ENCODE measurements around the gene C12orf76. TPM values are rescaled to one million over a fixed set of nuclear protein-coding genes. Genes with fewer than 3 reads are reported as not detected.
A peak's percentile ranks its signal among the peaks of the same experiment; 100 is the strongest.

Gene C12orf76
- total and polyA plus RNA-seq, 2 of the 13 experiments (the other 11 are each of a cell fraction or from before 2014, with no cell fraction given) = 15.8 to 38.4 TPM

DNA sequence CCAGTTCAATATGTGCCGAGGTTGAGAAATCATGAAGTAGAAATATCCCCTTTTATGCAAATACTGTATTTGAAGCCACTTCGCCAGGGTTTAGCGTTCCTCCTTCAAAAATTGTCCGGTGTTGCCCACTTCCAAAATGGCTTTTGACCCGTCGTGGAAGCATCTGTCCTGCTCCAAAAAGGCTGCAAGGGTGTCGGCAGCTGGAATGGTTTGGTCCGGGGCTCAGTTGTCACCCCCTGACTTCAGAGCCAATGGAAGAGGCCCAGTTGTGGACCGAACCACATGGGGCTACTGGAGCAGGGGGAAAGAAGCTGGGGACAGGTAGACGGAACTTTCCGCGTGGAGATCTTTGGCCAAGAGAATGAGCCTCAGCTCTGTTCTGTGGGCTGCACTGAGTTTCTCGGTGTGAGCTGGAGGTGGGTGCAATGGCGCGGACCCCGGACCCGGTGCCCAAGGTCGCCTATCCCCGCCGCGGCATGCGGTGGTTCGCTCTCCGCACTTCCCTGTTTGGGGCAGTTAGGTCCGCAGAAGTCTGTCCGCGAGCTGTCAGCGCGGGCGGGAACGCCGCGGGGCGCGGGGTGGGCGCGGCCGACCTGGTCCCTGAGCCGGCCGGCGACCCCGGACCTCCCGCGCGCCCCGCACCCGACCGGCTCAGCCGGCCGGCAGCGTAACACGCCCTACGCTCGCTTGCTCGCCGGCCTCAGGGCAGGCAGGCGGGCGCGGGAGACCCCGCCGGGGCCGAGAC lies 49.2 kb downstream of the C12orf76 start, which contains the start of gene ANKRD13A (continued):
- TF ChIP-seq NR3C1 (CRISPR knock-in tag; IDR thresholded peaks at IDR 0.05) (no peak), ZEB1 (IDR thresholded peaks at IDR 0.05; ENCODE audit: insufficient replicate concordance, low read depth) (peak; percentile 68), TAF15 (IDR thresholded peaks at IDR 0.05; ENCODE audit: low read depth, low read length, poor library complexity, severe bottlenecking) (no peak), SMARCC2 (IDR thresholded peaks at IDR 0.05) (no peak), ZKSCAN1 (IDR thresholded peaks at IDR 0.05; ENCODE audit: low read length) (no peak), NKX3-1 (CRISPR knock-in tag; IDR thresholded peaks at IDR 0.05) (peak; percentile 68), ZNF33A (CRISPR knock-in tag; IDR thresholded peaks at IDR 0.05; ENCODE audit: borderline replicate concordance) (no peak), ELF1 (CRISPR knock-in tag; IDR thresholded peaks at IDR 0.05) (peak; percentile 81), HNF4G (IDR thresholded peaks at IDR 0.05; ENCODE audit: borderline replicate concordance, low read depth, low read length) (peak; percentile 18; the same call in 1 of the 2 replicates), HNF4G (CRISPR knock-in tag; IDR thresholded peaks at IDR 0.05; ENCODE audit: borderline replicate concordance, low read depth) (peak; percentile 10; the same call in 1 of the 2 replicates), MTA3 (CRISPR knock-in tag; IDR thresholded peaks at IDR 0.05) (no peak), MXD4 (CRISPR knock-in tag; IDR thresholded peaks at IDR 0.05) (no peak; the same call in 1 of the 2 replicates), NR2F6 (IDR thresholded peaks at IDR 0.05) (no peak), NR2F6 (CRISPR knock-in tag; IDR thresholded peaks at IDR 0.05) (peak; percentile 36; the same call in 1 of the 2 replicates), NRL (CRISPR knock-in tag; IDR thresholded peaks at IDR 0.05; ENCODE audit: borderline replicate concordance) (peak; percentile 61)
- TF ChIP-seq, protein P1, sequence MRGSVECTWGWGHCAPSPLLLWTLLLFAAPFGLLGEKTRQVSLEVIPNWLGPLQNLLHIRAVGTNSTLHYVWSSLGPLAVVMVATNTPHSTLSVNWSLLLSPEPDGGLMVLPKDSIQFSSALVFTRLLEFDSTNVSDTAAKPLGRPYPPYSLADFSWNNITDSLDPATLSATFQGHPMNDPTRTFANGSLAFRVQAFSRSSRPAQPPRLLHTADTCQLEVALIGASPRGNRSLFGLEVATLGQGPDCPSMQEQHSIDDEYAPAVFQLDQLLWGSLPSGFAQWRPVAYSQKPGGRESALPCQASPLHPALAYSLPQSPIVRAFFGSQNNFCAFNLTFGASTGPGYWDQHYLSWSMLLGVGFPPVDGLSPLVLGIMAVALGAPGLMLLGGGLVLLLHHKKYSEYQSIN (CRISPR knock-in tag; IDR thresholded peaks at IDR 0.05; ENCODE audit: borderline replicate concordance) = no peak
- TF ChIP-seq, protein P2, sequence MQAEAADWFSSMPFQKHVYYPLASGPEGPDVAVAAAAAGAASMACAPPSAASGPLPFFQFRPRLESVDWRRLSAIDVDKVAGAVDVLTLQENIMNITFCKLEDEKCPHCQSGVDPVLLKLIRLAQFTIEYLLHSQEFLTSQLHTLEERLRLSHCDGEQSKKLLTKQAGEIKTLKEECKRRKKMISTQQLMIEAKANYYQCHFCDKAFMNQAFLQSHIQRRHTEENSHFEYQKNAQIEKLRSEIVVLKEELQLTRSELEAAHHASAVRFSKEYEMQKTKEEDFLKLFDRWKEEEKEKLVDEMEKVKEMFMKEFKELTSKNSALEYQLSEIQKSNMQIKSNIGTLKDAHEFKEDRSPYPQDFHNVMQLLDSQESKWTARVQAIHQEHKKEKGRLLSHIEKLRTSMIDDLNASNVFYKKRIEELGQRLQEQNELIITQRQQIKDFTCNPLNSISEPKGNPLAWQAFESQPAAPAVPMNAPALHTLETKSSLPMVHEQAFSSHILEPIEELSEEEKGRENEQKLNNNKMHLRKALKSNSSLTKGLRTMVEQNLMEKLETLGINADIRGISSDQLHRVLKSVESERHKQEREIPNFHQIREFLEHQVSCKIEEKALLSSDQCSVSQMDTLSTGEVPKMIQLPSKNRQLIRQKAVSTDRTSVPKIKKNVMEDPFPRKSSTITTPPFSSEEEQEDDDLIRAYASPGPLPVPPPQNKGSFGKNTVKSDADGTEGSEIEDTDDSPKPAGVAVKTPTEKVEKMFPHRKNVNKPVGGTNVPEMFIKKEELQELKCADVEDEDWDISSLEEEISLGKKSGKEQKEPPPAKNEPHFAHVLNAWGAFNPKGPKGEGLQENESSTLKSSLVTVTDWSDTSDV (CRISPR knock-in tag; IDR thresholded peaks at IDR 0.05) = 0 out of 2 replicates have a peak, but pooled peaks have one; percentile 46
- TF ChIP-seq, protein P3, sequence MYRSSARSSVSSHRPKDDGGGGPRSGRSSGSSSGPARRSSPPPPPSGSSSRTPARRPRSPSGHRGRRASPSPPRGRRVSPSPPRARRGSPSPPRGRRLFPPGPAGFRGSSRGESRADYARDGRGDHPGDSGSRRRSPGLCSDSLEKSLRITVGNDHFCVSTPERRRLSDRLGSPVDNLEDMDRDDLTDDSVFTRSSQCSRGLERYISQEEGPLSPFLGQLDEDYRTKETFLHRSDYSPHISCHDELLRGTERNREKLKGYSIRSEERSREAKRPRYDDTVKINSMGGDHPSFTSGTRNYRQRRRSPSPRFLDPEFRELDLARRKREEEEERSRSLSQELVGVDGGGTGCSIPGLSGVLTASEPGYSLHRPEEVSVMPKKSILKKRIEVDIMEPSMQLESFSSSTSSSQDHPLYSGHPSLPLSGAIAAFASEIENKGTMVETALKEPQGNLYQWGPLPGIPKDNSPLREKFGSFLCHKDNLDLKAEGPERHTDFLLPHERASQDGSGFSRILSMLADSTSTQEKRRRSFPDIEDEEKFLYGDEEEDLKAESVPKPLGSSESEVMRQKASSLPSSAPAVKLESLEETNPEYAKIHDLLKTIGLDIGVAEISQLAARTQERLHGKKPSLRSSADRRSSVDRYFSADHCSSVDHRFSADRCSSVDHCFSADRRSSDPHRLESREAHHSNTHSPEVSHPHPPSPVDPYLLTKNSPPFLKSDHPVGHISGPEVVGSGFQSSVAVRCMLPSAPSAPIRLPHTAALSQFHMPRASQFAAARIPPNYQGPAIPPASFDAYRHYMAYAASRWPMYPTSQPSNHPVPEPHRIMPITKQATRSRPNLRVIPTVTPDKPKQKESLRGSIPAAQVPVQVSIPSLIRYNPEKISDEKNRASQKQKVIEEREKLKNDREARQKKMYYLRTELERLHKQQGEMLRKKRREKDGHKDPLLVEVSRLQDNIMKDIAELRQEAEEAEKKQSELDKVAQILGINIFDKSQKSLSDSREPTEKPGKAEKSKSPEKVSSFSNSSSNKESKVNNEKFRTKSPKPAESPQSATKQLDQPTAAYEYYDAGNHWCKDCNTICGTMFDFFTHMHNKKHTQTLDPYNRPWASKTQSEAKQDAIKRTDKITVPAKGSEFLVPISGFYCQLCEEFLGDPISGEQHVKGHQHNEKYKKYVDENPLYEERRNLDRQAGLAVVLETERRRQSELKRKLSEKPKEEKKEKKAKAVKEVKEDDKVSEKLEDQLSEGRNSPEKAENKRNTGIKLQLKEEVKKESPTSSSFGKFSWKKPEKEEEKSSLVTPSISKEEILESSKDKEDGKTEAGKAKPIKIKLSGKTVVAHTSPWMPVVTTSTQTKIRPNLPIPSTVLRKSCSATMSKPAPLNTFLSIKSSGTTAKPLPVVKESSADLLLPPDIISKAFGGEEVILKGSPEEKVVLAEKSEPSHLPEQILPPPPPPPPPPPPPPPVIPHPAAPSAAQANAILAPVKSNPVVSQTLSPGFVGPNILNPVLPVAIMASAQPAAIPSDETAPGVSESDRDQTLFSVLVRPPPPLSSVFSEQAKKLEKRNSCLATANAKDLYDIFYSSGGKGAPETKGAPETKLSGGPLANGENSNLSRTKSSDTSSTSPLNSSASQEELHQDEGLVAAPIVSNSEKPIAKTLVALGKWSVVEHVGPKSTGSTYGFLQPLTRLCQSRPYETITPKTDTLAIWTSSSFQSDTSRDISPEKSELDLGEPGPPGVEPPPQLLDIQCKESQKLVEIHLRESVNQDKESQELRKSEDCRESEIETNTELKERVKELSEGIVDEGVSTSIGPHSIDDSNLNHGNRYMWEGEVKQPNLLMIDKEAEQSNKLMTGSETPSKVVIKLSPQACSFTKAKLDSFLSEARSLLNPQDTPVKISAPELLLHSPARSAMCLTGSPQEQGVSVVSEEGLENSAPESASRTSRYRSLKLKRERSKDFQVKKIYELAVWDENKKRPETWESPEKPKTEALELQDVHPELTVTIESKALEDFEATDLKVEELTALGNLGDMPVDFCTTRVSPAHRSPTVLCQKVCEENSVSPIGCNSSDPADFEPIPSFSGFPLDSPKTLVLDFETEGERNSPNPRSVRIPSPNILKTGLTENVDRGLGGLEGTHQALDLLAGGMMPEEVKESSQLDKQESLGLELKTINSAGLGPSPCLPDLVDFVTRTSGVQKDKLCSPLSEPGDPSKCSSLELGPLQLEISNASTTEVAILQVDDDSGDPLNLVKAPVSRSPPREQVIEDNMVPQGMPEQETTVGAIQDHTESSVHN (CRISPR knock-in tag; IDR thresholded peaks at IDR 0.05) = no peak

All from HepG2 (cell line).